Heart left ventricle (tissue), 13 donors: ENCODE data around the gene PABPC1L.

Experiments
- CTCF ChIP-seq, 12 donors: fragments of 200-600 bp; sonication (generic) in 4 of 12; IDR thresholded peaks; one replicate each; pipeline versions ENCODE4 v1.5.0 to v1.8.0; 2018 to 2022; ENCODE audit warnings: antibody characterized with exemption in 12 of 12, mild to moderate bottlenecking in 5 of 12
- POLR2A ChIP-seq, 2 donors: fragments of 450-650 bp; IDR thresholded peaks; one replicate each; pipeline ENCODE4 v1.6.1; 2017; ENCODE audit warnings: antibody characterized with exemption in 2 of 2, mild to moderate bottlenecking in 2 of 2, moderate library complexity in 2 of 2
- donor health status: ischemic (EF 13 %, LVEDD 7.1; RV severe dilation, severe dysfunction).
- donor health status: DM: no; HTN: yes; CAD: no.
- donor health status: DM: no; HTN: no; CAD: no.
- donor health status: ischemic (EF 25% LVEDD 6.9; RV normal size, moderate dysfunction).
- donor health status: ischemic (EF 25% LVEDD 5.7; RV mildly dilated, moderate dysfunction).
- donor health status: ischemic (EF 35%, LVEDD 5.7; RV mildly dilated, moderate dysfunction).
- donor health status: nonischemic (EF 11% LVEDD 7.7; RV severe dilation, severe dysfunction).
- donor health status: DM: yes; HTN: yes; CAD: no.
- donor health status: PGD.
- donor health status: ischemic (EF 29% LVEDD 5.4; RV normal size, mild dysfunction).
- donor health status: nonischemic (EF 23%, LVEDD 6.1; RV moderate dilation, normal function).

- TF ChIP-seq CTCF (IDR thresholded peaks at IDR 0.05) (no peak), POLR2A (IDR thresholded peaks at IDR 0.05) (no peak)
Measured at GRCh38 chr20:44912189-44912588, 2.3 kb downstream of the PABPC1L start.
